ENCODE measurements around the gene COQ7.
A peak's percentile ranks its signal among the peaks of the same experiment; 100 is the strongest.

Gene COQ7

GRCh38 chr16:19086322-19087199 lies 19.1 kb downstream of the COQ7 start:
- peak; percentile 55 to 73 for DNase-seq (ENCODE audit: low read depth in 2 of 2)

DNA sequence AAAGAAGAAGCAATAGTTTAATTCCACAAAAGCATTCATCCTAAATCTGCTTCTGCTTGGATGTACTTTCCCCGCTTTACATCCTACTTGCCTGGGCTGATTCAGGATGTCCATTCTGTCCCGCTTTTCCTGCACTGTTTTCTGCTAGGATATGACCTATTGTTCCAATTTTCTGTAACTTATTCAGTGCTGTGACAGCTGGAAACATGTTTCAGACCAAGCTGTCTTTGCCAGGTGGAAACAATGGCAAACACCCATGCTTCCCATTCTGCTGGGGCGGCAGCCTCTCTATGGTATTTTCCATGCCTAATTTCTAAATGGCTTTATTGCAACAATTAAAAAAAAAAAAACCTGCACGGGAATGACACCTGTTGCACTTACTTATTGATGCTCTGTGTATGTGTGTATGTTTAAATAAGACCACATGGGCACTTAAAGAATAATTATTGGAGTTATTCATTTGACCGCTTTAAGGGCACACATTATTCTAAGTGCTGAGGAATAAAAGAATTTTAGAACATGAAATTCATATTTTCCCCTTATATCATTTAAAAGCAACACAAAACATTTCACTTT lies 21.0 kb downstream of the COQ7 start:
- DNase-seq (ENCODE audit: low read depth in 2 of 2), result no peak

DNA sequence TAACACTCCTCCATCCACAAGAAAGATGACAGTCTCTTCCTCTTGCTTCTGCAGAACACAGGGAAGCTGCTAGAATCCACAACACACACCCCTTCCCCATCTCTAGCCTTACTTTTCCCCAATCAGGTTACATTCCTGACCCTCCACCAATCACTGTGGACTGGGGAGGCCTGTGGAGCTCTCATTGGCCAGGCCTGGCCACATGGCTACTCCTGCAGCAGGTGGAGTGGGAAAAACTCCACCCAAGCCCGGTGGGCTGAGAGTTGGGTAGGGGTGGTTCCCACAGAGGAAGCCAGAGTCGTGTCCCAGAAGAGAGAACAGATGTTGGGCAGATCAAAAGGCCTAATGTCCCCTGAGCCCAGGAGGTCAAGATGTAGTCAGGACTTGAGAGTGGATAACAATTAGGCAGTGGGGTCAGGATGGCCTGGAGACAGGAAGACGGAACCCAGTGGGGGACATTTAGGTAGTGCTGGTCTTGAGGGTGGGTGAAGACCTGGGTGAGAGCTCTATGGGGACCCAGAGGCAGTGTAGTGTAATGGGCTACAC lies 22.1 kb downstream of the COQ7 start:
- no peak for DNase-seq (ENCODE audit: low read depth in 2 of 2)

- no peak for DNase-seq (ENCODE audit: low read depth in 2 of 2)
Observed at GRCh38 chr16:19090916-19091315, 23.5 kb downstream of the COQ7 start.

DNA sequence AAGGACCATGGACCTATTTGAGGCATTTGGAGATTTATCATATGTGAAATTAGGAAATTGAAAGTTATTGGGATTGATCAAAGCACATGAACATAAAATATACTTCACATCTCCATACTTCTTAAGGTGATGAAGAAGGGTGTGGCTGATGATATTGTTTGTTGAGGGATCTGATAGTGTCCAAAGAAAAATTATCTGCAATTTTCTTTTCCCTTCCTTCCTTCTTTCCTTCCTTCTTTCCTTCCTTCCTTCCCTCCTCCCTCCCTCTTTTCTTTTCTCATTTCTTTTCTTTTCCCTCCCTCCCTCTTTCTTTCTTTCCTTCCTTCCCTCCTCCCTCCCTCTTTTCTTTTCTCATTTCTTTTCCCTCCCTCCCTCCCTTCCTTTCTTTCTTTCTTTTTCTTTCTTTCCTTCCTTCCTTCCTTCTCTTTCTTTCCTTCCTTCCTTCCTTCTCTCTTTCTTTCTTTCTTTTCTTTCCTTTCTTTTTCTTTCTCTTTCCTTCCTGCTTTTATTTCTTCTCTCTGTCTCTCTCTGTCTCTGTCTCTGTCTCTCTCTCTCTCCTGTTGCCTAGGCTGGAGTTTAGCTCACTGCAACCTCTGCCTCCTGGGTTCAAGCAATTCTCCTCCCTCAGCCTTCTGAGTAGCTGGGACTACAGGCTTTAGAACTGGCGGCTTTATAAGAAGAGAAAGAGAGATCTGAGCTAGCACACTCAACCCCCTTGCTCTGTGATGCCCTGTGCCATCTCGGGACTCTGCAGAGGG lies 25.4 kb downstream of the COQ7 start:
- DNase-seq (ENCODE audit: low read depth in 2 of 2), result no peak

- no peak for DNase-seq (ENCODE audit: low read depth in 2 of 2)
Observed at GRCh38 chr16:19093631-19094541, 26.5 kb downstream of the COQ7 start.

DNA sequence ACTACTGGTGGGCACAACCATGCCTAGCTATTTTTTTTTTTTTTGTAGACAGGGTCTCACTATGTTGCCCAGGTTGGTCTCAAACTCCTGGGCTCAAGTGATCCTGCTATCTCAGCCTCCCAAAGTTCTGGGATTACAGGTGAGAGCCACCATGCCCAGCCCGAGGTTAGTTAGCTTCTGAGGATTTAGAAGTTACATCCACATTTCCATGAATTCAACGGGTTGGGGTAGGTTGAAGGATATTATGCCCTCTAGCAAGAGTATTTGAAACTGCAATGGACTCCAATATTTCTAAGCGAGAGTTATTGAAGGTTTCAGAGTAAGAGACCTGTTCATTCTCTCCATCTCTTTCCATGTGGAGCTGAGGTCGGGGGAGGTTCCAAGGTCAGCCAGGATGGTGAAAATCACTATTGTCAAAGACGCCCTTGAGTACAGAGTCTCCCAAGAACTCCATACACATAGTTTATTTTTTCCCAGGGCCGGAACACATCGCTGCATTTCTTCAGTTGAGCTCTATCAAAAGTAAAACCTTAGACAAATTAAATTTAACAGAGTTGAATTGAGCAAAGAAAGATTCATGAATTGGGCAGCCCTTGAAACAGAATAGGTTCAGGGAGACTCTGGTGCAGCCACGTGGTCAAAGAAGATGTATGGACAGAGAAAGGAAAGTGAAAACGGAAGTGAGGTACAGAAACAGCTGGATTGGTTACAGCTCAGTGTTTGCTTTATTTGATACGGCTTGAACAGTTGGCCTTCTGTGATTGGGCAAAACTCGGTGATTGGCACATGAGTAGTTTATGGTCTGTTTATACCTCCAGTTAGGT lies 27.3 kb downstream of the COQ7 start:
- no peak for DNase-seq (ENCODE audit: low read depth in 2 of 2)

GRCh38 chr16:19095654-19096053 lies 28.2 kb downstream of the COQ7 start:
- no peak for DNase-seq (ENCODE audit: low read depth in 2 of 2)

- no peak for DNase-seq (ENCODE audit: low read depth in 2 of 2)
Observed at GRCh38 chr16:19098173-19098572, 30.8 kb downstream of the COQ7 start.

DNA sequence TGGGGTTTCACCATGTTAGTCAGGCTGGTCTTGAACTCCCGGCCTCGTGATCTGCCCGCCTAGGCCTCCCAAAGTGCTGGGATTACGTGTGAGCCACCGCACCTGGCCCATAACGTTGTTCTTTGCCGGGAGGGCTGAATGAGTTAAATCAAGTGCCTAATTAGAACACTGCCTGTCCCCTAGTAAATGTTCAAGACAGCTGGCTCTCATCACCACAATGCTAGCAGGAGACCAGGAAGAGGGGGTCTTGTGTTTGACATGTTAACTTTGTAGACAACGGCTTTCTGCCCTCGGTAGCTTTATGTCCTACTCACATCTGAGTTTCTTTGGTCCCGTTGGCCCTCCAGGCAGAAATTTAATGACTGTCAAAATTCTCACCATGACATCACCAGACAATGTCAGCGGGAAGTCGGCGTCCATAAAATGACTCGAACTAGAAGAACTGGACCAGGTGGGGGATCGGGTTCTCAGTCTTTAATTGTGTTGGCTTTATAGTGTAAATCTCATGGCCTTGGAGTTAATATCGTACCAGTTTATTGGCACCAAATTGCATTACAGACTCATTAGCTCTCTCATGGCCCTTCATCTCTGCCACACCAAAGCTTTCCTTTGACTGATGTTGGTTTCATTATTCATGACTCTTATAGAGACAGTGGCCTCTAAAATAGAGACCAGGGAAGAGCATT lies 34.9 kb downstream of the COQ7 start:
- DNase-seq (ENCODE audit: low read depth in 2 of 2), result no peak

GRCh38 chr16:19104607-19105006 lies 37.2 kb downstream of the COQ7 start:
- no peak for DNase-seq (ENCODE audit: low read depth in 2 of 2)

DNA sequence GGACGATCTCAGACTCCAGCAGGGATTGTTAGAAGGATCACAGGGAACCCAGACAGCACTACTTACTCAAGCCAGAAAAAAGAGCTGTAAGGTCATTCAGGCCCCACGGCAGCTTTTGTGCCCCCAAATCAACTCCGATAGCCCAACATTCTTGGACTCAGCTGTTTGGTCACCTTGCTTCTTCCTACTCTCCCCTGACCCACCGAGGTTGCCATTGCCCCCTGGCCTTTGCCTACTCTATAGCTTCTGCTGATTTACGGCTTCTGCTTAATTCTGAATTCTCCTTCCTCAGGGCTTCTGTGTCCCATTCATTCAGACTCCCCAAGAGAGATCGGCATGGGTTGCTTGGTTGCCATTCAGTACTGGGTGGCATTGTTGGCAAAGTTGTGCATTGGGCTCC lies 37.7 kb downstream of the COQ7 start:
- no peak for DNase-seq (ENCODE audit: low read depth in 2 of 2)

DNA sequence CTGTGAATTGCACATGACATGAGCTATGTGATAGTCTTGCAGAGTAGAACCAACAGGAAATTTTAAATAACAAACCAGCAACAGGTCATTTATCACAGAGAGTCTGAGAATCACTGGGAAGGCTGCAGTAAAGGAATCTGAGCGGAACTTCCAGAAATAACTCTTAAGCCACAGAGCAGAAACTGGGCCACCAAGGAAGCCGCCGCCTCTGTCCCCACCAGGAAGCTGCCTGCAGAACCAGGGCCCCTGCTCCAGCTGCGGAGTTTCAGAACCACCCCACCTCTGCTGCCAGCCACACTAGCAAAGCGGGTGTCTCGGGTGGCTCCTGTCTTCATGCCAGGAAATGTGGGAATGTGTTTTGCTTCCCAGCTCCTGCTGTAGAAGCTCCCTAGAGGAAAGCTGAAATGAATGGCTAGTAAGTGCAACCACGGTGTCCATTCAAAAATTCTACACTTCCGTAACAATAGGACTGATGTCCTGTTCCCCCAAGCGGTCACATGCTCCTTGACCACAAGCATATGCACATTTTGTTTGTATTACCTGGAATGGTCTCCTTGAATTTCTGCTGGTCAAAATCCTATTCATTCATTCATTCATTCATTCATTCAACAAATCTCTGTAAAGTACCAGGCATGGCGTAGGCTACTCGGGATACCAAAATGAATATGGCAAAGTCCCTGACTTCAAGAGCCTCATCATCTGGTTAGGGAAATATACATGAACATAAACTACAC lies 38.6 kb downstream of the COQ7 start:
- no peak for DNase-seq (ENCODE audit: low read depth in 2 of 2)

GRCh38 chr16:19106625-19107020 lies 39.2 kb downstream of the COQ7 start:
- DNase-seq (ENCODE audit: low read depth in 2 of 2), result no peak

- no peak for DNase-seq (ENCODE audit: low read depth in 2 of 2)
Observed at GRCh38 chr16:19108409-19109287, 41.2 kb downstream of the COQ7 start.

DNA sequence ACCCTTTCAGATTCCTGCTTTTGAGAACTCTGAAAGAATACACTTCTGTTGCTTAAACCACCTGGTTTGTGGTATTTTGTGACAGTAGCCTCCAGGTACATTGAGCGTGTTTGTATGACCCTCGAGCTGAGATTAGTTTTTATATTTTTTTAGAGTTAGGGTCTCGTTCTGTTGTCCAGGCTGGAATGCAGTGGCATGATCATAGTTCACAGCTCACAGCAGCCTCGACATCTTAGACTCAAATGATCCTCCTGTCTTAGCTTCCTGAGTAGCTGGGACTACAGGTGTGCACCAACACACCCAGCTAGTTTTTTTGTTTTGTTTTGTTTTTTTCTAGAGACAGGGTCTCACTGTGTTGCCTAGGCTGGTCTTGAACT lies 41.9 kb downstream of the COQ7 start:
- no peak for DNase-seq (ENCODE audit: low read depth in 2 of 2)

DNA sequence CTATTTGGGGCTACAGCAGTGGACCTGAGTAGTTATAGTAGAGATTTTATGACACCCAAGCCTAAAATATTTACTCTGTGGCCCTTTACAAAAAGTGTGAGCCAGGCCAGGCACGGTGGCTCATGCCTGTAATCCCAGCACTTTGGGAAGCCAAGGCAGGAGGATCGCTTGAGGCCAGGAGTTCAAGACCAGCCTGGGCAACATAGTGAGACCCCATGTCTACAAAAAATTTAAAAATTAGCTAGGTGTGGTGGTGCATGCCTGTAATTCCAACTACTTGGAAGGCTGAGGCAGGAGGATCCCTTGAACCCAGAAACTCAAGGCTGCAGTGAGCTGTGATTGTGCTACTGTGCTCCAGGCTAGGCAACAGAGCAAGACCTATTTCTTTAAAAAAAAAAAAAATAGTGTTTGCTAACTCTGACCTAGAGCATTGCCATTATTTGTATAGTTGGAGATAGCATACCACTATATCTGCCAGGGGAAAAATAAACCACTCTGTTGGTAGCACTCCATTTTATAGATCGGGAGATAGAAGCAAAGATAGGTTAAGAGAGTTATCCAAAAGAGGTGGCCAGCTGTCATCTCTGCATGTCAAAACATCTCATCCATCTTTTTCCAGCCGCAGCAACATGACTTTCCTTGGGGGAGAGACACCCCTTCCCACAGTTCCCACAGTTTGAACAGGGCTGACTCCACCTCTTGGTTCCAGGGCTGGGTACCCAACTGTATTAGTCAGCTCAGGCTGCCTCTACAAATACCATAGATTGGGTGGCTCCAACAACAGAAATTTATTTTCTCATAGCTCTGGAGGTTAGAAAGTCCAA lies 43.3 kb downstream of the COQ7 start:
- no peak for DNase-seq (ENCODE audit: low read depth in 2 of 2)

- no peak for DNase-seq (ENCODE audit: low read depth in 2 of 2)
Observed at GRCh38 chr16:19112099-19112407, 44.6 kb downstream of the COQ7 start.
